ENCODE data around the gene LRRC74B.

Gene LRRC74B

DNA sequence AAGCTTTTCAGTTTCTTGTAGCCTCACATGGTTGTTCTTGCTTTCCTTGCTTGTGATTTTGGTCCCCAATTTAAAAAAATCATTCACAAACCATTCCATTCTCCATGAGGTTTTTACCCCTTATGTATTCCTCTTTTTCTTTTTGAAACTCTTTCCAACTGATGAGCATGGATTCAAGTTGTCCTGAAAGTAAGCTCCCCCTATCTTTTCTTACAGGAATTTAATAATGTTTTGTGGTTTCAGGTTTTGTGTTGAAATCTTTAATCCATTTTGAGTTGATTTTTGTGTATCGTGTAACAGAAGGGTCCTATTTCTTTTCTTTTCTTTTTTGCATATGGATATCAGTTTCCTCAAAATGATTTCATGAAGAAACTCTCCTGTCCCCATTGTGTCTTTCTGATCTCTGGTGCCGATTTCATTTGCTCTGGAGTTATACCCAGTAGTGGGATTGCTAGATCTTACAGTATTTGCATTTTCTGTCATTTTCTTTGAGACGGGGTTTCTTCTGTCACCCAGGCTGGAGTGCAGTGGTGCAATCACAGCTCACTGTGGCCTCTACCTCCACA lies 58.5 kb downstream of the LRRC74B start:
- TF ChIP-seq, protein P1, sequence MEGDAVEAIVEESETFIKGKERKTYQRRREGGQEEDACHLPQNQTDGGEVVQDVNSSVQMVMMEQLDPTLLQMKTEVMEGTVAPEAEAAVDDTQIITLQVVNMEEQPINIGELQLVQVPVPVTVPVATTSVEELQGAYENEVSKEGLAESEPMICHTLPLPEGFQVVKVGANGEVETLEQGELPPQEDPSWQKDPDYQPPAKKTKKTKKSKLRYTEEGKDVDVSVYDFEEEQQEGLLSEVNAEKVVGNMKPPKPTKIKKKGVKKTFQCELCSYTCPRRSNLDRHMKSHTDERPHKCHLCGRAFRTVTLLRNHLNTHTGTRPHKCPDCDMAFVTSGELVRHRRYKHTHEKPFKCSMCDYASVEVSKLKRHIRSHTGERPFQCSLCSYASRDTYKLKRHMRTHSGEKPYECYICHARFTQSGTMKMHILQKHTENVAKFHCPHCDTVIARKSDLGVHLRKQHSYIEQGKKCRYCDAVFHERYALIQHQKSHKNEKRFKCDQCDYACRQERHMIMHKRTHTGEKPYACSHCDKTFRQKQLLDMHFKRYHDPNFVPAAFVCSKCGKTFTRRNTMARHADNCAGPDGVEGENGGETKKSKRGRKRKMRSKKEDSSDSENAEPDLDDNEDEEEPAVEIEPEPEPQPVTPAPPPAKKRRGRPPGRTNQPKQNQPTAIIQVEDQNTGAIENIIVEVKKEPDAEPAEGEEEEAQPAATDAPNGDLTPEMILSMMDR (IDR thresholded peaks at IDR 0.05; ENCODE audit: low read depth, low read length, missing control alignments): no peak
- DNase-seq (ENCODE audit: low read depth): no peak
- no peak overlapping the region for H3K4me3 ChIP-seq (ENCODE audit: low read depth, low read length)
- in situ Hi-C loops (cut with HindIII; ENCODE audit: low sequenced_read_pairs): no loop called here

- in situ Hi-C loops (cut with HindIII; ENCODE audit: low sequenced_read_pairs): no loop called here
- no peak overlapping the region for H3K4me3 ChIP-seq (ENCODE audit: low read depth, low read length)
- no peak for DNase-seq (ENCODE audit: low read depth)
- TF ChIP-seq, protein P1 (IDR thresholded peaks at IDR 0.05; ENCODE audit: low read depth, low read length, missing control alignments): no peak
Observed at GRCh38 chr22:21105294-21105693, 59.5 kb downstream of the LRRC74B start.

DNA sequence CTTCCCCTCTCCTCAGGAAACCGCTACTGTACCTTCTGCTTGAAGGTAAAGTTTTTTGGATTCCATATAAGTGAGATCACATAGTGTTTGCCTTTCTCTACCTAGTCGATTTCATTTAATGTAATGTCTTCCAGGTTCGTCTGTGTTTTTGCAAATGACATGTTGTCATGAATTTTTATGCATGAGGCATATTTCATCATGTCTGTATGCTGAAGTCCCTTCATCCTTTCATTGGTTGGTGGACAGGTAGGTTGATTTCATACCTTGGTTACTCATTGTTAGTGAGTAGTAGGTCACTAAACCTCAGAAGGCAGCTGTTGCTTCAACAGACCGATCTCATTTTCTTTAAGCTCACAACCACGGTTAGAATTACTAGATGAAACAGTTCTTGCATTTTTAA lies 60.3 kb downstream of the LRRC74B start:
- TF ChIP-seq, protein P1 (IDR thresholded peaks at IDR 0.05; ENCODE audit: low read depth, low read length, missing control alignments): no peak
- in situ Hi-C loops (cut with HindIII; ENCODE audit: low sequenced_read_pairs): no loop called here
- DNase-seq (ENCODE audit: low read depth): no peak
- H3K4me3 ChIP-seq (ENCODE audit: low read depth, low read length): no peak overlapping the region

DNA sequence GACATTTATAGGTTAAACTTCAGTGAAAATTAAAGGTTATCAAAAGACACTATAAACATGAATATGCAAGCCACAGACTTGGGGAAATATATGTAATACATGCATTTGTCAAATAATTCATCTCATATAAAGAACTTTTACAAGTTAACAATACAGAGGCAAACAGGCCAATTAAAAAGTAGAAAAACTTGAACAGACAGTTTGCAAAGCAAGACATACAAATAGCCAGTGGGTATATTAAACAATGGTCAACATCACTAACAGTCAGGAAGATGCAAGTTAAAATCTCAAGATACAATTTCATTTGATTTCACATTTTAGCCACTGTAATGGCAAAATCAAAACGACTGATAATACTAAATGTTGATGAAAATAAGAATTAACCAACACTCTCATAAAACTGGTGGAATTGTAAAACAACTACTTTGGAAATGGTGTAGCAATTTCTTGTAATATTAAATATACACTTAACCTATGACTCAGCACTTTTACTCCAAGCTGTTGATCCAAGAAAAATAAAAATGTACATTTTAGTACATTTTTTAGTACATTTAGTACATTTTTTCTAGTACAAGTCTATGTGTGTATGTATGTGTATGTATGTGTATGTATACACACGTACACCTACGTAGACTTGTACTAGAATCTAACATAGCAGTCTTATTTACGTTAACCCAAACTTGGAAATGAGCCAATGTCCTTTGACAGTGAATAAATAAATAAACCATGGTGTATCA lies 62.8 kb downstream of the LRRC74B start:
- DNase-seq (ENCODE audit: low read depth): no peak
- in situ Hi-C loops (cut with HindIII; ENCODE audit: low sequenced_read_pairs): no loop called here
- TF ChIP-seq, protein P1 (IDR thresholded peaks at IDR 0.05; ENCODE audit: low read depth, low read length, missing control alignments): no peak
- no peak overlapping the region for H3K4me3 ChIP-seq (ENCODE audit: low read depth, low read length)
